HepG2 (cell line): ENCODE results near the gene ZKSCAN3. TPM values are rescaled to one million over a fixed set of nuclear protein-coding genes. Genes with fewer than 3 reads are reported as not detected.

Experiments used
- CCDC6 ChIP-seq: sonication (generic); formaldehyde crosslinking; IDR thresholded peaks from 2 replicates; pipeline ENCODE4 v1.8.1; 2022; ENCODE audit warnings: mild to moderate bottlenecking, missing genetic modification reagents, moderate library complexity
- ELF3 ChIP-seq: IDR thresholded peaks from 2 replicates; pipeline ENCODE4 v1.6.1; 2016; ENCODE audit warnings: missing genetic modification reagents, missing compliant biosample characterization
- ELF4 ChIP-seq: sonication (generic); formaldehyde crosslinking; IDR thresholded peaks from 2 replicates; pipeline ENCODE4 v1.5.0; 2020; ENCODE audit warnings: missing genetic modification reagents, mild to moderate bottlenecking, moderate library complexity, borderline replicate concordance
- ERF ChIP-seq: IDR thresholded peaks from 2 replicates; pipeline ENCODE4 v1.6.1; 2018; ENCODE audit warnings: missing biosample characterization, missing genetic modification reagents
- FOXA1 ChIP-seq, 2 experiments: fragments of 450-650 bp in 1 of 2; sonication (generic) in 1 of 2; formaldehyde crosslinking in 1 of 2; IDR thresholded peaks; 2 replicates each; pipeline versions ENCODE4 v1.4.0 to v1.6.1; 2016 to 2020; ENCODE audit warnings: missing genetic modification reagents in 1 of 2
- IKZF4 ChIP-seq: sonication (generic); formaldehyde crosslinking; IDR thresholded peaks from 2 replicates; pipeline ENCODE4 v1.5.1; 2020; ENCODE audit warnings: borderline replicate concordance, mild to moderate bottlenecking, low read depth, missing genetic modification reagents; ENCODE audit errors: not compliant biosample characterization
- KDM2A ChIP-seq: sonication (generic); formaldehyde crosslinking; IDR thresholded peaks from 2 replicates; pipeline ENCODE4 v1.4.0; 2020; ENCODE audit warnings: low read depth, missing genetic modification reagents, borderline replicate concordance
- NPAS2 ChIP-seq: sonication (generic); formaldehyde crosslinking; IDR thresholded peaks from 2 replicates; pipeline ENCODE4 v1.8.0; 2022; ENCODE audit warnings: mild to moderate bottlenecking, missing genetic modification reagents, borderline replicate concordance
- NR3C1 ChIP-seq: sonication (generic); formaldehyde crosslinking; IDR thresholded peaks from 2 replicates; pipeline ENCODE4 v1.4.0; 2020; ENCODE audit warnings: missing genetic modification reagents
- SALL1 ChIP-seq: sonication (generic); formaldehyde crosslinking; IDR thresholded peaks from 2 replicates; pipeline ENCODE4 v1.8.0; 2022; ENCODE audit warnings: mild to moderate bottlenecking, missing genetic modification reagents
- ZFP36 ChIP-seq: fragments of 150-350 bp; IDR thresholded peaks from 2 replicates; pipeline ENCODE4 v1.6.1; 2018; ENCODE audit warnings: borderline replicate concordance, low read length, low read depth; ENCODE audit not compliant: partially characterized antibody
- ZNF33B ChIP-seq: sonication (generic); formaldehyde crosslinking; IDR thresholded peaks from 2 replicates; pipeline ENCODE4 v1.5.1; 2020; ENCODE audit warnings: mild to moderate bottlenecking, missing genetic modification reagents
- ZNF367 ChIP-seq: sonication (generic); formaldehyde crosslinking; IDR thresholded peaks from 2 replicates; pipeline ENCODE4 v1.4.0; 2020; ENCODE audit warnings: missing genetic modification reagents, borderline replicate concordance
- ZNF430 ChIP-seq: sonication (generic); formaldehyde crosslinking; IDR thresholded peaks from 2 replicates; pipeline ENCODE4 v1.9.0; 2021; ENCODE audit warnings: mild to moderate bottlenecking, missing genetic modification reagents
- ZNF605 ChIP-seq: sonication (generic); formaldehyde crosslinking; IDR thresholded peaks from 2 replicates; pipeline ENCODE4 v1.8.0; 2022; ENCODE audit warnings: mild to moderate bottlenecking, missing genetic modification reagents
- ZNF607 ChIP-seq: sonication (generic); formaldehyde crosslinking; IDR thresholded peaks from 2 replicates; pipeline ENCODE4 v1.5.1; 2020; ENCODE audit warnings: missing genetic modification reagents, mild to moderate bottlenecking, borderline replicate concordance
- ZSCAN21 ChIP-seq: sonication (generic); formaldehyde crosslinking; IDR thresholded peaks from 2 replicates; pipeline ENCODE4 v1.8.0; 2022; ENCODE audit warnings: mild to moderate bottlenecking, missing genetic modification reagents, moderate library complexity, borderline replicate concordance
- polyA plus RNA-seq, 8 experiments: library from polyadenylated mRNA; depleted of rRNA in 3 of 8; stranded (reverse) in 7 of 8; unstranded in 1 of 8; fragments of >200 nt; fragmentation: Illumina TruSeq in 4 of 8; extraction: Trizol in 4 of 8; gene quantifications; 2 replicates each; pipeline versions ENCODE4 v1.2.1 to v1.2.3, GENCODE V29; 2011 to 2016; ENCODE audit warnings: low read depth in 4 of 8, missing spikeins in 1 of 8, mixed read lengths in 1 of 8; ENCODE audit not compliant: insufficient read depth in 1 of 8
- total RNA-seq, 5 experiments: library from RNA; depleted of rRNA; stranded (reverse); fragments of >200 nt; fragmentation: Illumina TruSeq; extraction: Trizol; gene quantifications; 2 replicates each; pipeline ENCODE4 v1.2.3, GENCODE V29; 2016; ENCODE audit warnings: low read depth in 1 of 5
- TF ChIP-seq, protein P1 (sequence below): sonication (generic); formaldehyde crosslinking; IDR thresholded peaks from 2 replicates; pipeline ENCODE4 v1.4.0; 2020; ENCODE audit warnings: missing genetic modification reagents
- TF ChIP-seq, protein P2 (sequence below): sonication (generic); formaldehyde crosslinking; IDR thresholded peaks from 2 replicates; pipeline ENCODE4 v1.4.0; 2020; ENCODE audit warnings: low read depth, missing genetic modification reagents
- TF ChIP-seq, protein P3 (sequence below): IDR thresholded peaks from 2 replicates; pipeline ENCODE4 v1.6.1; 2016; ENCODE audit warnings: low read depth, borderline replicate concordance
- TF ChIP-seq, protein P4 (sequence below): sonication (generic); formaldehyde crosslinking; IDR thresholded peaks from 2 replicates; pipeline ENCODE4 v1.4.0; 2020; ENCODE audit warnings: missing genetic modification reagents, borderline replicate concordance

The ZKSCAN3 gene
- total and polyA plus RNA-seq, 2 of the 13 experiments (the other 11 are each of a cell fraction or from before 2014, with no cell fraction given) = 3.3 to 7.4 TPM

DNA sequence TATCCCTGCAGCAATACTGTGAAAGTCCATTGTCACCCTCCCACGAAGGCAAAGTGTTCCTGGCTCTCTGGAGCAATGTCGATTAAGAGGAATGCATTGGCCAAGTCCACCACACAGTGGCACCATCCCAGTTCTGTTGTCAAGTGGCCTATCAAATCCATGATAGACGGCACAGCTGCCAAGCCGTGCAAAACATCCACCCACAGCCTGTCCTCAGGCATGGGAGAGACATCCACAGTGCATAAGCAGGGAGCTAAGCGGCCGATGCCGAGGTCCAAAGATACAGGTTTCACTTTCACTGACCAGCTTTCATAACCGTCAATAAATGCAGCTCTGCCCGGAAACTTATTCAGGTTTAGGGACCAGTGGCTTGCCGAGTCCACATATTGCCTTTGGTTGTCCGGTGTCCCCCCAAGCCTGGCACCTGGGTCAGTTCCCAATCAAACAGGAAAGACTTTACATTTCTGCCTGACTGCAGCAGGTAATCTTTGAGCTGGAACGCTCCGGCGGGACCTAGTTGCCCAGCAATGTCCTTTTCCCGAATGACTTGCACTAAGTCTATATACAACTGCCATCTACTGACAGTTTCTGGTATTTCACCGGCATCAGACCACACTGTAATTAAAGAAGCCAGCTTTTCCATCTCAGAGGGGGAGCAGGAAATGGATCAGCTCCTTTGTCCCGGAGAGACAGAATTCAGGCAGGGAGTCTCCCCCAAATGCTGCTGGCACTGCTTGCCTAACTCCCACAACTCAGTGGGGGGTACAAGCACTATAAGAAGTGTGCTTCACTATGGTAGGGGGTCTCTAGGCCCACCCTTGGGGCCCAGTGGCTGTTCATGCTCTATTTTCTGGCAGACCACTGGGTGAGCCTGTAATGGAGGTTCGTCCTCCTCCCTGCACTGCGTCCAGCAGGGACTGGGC lies 6.3 kb downstream of the ZKSCAN3 start (continued):
- TF ChIP-seq, protein P1, sequence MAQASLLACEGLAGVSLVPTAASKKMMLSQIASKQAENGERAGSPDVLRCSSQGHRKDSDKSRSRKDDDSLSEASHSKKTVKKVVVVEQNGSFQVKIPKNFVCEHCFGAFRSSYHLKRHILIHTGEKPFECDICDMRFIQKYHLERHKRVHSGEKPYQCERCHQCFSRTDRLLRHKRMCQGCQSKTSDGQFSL (CRISPR knock-in tag) = peak; percentile 44; the same call in 1 of the 2 replicates
- TF ChIP-seq, protein P2, sequence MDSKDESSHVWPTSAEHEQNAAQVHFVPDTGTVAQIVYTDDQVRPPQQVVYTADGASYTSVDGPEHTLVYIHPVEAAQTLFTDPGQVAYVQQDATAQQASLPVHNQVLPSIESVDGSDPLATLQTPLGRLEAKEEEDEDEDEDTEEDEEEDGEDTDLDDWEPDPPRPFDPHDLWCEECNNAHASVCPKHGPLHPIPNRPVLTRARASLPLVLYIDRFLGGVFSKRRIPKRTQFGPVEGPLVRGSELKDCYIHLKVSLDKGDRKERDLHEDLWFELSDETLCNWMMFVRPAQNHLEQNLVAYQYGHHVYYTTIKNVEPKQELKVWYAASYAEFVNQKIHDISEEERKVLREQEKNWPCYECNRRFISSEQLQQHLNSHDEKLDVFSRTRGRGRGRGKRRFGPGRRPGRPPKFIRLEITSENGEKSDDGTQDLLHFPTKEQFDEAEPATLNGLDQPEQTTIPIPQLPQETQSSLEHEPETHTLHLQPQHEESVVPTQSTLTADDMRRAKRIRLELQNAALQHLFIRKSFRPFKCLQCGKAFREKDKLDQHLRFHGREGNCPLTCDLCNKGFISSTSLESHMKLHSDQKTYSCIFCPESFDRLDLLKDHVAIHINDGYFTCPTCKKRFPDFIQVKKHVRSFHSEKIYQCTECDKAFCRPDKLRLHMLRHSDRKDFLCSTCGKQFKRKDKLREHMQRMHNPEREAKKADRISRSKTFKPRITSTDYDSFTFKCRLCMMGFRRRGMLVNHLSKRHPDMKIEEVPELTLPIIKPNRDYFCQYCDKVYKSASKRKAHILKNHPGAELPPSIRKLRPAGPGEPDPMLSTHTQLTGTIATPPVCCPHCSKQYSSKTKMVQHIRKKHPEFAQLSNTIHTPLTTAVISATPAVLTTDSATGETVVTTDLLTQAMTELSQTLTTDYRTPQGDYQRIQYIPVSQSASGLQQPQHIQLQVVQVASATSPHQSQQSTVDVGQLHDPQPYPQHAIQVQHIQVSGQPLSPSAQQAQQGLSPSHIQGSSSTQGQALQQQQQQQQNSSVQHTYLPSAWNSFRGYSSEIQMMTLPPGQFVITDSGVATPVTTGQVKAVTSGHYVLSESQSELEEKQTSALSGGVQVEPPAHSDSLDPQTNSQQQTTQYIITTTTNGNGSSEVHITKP (CRISPR knock-in tag) = 0 out of 2 replicates have a peak, but pooled peaks have one; percentile 64
- no peak for TF ChIP-seq IKZF4 (CRISPR knock-in tag)
- no peak for TF ChIP-seq ZNF367
- TF ChIP-seq ERF = peak; percentile 77
- peak; percentile 49 for TF ChIP-seq SALL1 (CRISPR knock-in tag)
- TF ChIP-seq ELF4 = no peak
- no peak for TF ChIP-seq NPAS2 (CRISPR knock-in tag)
- TF ChIP-seq CCDC6 (CRISPR knock-in tag) = no peak
- no peak for TF ChIP-seq NR3C1 (CRISPR knock-in tag)
- TF ChIP-seq ZFP36 = no peak
- TF ChIP-seq ZNF430 = 0 out of 2 replicates have a peak, but pooled peaks have one; percentile 15
- TF ChIP-seq, protein P3, sequence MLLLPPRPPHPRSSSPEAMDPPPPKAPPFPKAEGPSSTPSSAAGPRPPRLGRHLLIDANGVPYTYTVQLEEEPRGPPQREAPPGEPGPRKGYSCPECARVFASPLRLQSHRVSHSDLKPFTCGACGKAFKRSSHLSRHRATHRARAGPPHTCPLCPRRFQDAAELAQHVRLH = peak; percentile 73; the same call in 1 of the 2 replicates
- TF ChIP-seq, protein P4, sequence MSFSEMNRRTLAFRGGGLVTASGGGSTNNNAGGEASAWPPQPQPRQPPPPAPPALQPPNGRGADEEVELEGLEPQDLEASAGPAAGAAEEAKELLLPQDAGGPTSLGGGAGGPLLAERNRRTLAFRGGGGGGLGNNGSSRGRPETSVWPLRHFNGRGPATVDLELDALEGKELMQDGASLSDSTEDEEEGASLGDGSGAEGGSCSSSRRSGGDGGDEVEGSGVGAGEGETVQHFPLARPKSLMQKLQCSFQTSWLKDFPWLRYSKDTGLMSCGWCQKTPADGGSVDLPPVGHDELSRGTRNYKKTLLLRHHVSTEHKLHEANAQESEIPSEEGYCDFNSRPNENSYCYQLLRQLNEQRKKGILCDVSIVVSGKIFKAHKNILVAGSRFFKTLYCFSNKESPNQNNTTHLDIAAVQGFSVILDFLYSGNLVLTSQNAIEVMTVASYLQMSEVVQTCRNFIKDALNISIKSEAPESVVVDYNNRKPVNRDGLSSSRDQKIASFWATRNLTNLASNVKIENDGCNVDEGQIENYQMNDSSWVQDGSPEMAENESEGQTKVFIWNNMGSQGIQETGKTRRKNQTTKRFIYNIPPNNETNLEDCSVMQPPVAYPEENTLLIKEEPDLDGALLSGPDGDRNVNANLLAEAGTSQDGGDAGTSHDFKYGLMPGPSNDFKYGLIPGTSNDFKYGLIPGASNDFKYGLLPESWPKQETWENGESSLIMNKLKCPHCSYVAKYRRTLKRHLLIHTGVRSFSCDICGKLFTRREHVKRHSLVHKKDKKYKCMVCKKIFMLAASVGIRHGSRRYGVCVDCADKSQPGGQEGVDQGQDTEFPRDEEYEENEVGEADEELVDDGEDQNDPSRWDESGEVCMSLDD = no peak
- TF ChIP-seq ELF3 = peak; percentile 73
- TF ChIP-seq ZSCAN21 (CRISPR knock-in tag) = no peak
- TF ChIP-seq KDM2A = peak; percentile 78; the same call in 1 of the 2 replicates
- no peak for TF ChIP-seq FOXA1 (IDR thresholded peaks at IDR 0.05)
- TF ChIP-seq FOXA1 (CRISPR knock-in tag; IDR thresholded peaks at IDR 0.05) = 0 out of 2 replicates have a peak, but pooled peaks have one; percentile 23
- TF ChIP-seq ZNF33B = no peak; the same call in 1 of the 2 replicates
- TF ChIP-seq ZNF605 (CRISPR knock-in tag) = no peak
- TF ChIP-seq ZNF607 (CRISPR knock-in tag) = 0 out of 2 replicates have a peak, but pooled peaks have one; percentile 57
